Frontal cortex (tissue), 4 donors: ENCODE data around the gene VPS9D1. TPM values are rescaled to one million over a fixed set of nuclear protein-coding genes. Genes with fewer than 3 reads are reported as not detected.
"Not testable (repeated sequence)": the region's sequence is repeated elsewhere in the genome, so short reads cannot be mapped to it uniquely, and the experiment has no call there.

ENCODE experiments used
- DNase-seq, 2 donors: peaks; one replicate each; pipeline ENCODE4 v3.0.0; 2012; ENCODE audit warnings: low spot score in 2 of 2
- FAIRE-seq: peaks from 2 replicates; lab custom pipeline; 2012; peaks lifted over from hg19 to GRCh38; lab: Jason Lieb, UNC
- total RNA-seq: library from RNA; depleted of rRNA; stranded (reverse); fragments of >200 nt; gene quantifications from one replicate; pipeline ENCODE4 v1.2.3, GENCODE V29; 2014
- donor health status: control.
- donor health status: control.
- donor health status: control.

VPS9D1 gene
- total RNA-seq, 1 donor from 2014 or later = 7.7 TPM

DNA sequence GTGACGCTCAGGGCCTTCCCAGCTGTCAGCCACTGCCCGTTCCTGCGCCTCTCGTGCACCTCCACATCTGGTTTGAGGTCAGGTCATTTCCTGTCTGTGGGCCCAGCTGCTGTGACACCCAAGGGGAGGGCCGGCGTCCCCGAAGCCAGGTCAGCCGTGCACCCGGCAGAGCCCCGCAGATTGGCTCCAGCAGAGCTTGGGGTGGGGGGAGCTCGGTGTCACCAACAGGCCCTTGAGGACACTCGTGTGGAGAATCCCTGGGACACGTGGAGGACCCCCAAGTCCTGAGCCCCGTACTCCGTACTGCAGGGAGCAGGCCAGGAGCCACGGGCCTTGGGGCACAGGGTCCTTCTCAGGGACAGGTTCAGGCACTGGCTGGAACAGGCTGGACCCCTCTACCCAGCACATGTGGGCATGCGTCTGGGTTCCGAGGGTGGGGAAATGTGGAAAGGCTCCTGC is 24.0 kb downstream of the VPS9D1 start:
- FAIRE-seq = no peak
- no peak for DNase-seq

DNA sequence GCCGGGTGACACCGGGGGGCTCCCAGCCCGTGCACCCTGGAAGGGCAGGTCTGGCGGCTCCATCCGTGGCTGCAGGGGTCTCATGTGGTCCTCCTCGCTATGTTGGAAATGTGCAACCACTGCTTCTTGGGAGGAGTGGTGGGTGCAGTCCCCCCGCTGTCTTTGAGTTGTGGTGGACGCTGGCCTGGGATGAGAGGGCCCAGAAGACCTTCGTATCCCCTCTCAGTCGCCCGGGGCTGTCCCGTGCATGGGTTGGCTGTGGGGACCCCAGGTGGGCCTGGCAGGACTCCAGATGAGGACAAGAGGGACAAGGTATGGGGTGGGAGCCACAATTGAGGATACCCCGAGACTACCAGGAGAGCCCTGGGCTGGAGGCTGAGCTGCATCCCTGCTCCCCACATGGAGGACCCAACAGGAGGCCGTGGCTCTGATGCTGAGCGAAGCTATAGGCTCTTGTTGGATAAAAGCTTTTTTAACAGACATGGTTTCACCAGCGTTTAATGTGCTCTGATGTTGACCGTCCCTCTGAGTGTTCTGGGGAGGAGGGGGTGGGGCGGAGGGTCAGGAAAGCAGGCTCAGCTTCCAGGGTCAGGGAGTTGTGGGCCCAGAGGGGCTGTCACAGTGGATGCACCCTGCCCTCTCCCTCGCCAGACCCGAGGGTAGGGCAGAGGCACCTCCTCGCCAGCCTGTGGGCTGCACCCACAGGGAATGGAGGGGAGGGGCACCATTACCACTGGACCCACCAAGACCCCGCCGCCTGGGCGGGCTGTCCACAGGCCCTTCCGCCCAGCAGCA is 24.6 kb downstream of the VPS9D1 start:
- FAIRE-seq = no peak
- peak in 1 of 2 donors; percentile 36 for DNase-seq

DNA sequence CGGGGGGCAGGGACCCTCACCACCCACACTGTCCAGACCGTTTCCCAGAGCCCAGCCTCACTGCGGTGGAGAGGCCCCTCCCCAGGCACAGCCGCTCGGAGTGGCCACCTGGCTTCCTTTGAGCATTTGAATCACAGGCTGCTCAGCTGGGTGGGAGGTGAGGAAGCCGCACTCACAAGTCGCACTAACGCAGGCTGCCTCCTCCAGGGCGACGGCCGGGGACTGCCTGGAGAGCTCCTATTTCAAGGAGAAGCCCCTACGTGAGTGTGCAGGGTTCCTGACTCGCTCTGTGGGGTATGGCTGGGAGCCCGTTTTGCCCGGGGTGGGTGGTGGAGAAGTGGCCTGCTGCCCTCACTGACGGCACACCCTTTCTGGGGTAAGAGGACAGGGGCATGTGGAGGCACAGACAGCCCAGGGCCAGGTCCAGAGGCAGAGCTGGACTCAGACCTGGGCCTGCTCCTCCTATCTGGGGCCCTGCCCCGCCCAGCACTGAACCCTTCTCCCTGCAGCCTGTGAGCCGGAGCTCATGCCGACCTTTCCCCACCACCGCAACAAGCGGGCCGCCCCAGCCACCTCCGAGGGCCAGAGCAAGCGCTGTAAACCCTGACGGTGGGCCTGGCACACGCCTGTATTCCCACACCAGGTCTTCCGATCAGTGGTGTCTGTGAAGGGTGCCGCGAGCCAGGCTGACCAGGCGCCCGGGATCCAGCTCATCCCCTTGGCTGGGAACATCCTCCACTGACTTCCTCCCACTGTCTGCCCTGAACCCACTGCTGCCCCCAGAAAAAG is 25.4 kb downstream of the VPS9D1 start:
- DNase-seq (peak; percentile 36 to 37), FAIRE-seq (no peak)

DNA sequence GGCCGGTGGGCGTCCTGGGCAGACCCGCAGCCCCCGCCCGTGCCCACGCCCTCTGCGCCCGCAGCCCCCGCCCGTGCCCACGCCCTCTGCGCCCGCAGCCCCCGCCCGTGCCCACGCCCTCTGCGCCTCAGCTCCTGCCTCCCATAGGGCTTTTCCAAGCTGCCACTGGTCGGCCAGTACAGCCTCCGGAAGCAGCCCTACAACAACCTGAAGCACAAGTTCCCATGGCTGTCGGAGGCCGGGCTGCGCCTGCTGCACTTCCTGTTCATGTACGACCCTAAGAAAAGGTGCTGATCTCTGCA is 26.0 kb downstream of the VPS9D1 start:
- DNase-seq, FAIRE-seq: not testable (repeated sequence)

DNA sequence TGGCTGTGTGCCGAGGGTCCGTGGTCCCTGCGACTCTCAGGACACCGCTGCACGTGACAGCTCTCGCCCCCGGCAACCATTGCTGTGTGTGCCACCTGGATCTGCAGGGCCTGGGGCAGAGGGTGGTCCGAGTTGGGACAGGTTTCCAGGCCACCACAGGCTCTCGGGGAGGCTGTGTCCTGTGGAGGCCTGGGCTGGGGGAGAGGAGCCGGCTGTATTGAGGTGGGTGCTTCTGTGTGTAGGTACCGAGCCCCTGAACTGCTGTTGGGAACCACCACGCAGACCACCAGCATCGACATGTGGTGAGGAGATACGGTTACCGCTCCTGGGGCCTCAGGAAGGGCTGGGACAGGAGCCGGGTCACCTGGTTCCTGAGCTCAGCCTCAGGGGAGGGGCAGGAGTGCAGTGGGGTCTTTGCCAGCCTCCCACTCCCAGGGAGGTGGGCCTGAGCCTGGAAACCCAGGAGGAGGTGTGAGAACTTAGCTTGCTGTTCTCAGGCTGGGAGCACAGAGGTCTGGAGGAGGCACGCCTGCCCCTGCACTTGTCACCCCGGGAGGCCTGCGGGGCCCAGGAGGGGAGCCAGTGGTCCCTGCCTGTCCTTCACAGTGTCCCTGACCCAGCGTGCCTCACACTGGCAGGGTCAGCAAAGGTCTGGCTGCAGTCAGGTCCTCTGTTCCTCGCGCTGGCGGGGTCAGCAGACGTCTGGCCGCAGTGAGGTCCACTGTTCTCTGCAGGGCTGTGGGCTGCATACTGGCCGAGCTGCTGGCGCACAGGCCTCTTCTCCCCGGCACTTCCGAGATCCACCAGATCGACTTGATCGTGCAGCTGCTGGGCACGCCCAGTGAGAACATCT is 26.5 kb downstream of the VPS9D1 start:
- no peak for DNase-seq
- FAIRE-seq = no peak

DNA sequence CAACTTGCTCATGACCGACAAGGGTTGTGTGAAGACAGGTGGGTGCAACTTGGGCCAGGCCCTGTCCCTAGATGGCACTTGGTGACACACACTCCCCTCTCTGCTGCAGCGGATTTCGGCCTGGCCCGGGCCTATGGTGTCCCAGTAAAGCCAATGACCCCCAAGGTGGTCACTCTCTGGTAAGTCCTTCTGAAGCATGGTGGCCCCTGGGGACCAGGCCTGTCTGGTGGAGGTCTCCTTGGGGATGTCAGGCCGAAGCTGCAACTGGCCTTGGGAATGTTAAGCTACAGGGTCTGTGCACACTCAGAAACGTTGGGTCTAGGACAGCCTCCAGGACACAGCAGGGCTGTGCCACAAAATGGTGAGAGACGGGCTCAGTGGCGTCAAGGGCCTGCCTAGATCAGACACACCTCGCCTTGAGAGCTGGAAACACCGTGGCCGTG is 27.4 kb downstream of the VPS9D1 start:
- no peak for DNase-seq
- no peak for FAIRE-seq

DNA sequence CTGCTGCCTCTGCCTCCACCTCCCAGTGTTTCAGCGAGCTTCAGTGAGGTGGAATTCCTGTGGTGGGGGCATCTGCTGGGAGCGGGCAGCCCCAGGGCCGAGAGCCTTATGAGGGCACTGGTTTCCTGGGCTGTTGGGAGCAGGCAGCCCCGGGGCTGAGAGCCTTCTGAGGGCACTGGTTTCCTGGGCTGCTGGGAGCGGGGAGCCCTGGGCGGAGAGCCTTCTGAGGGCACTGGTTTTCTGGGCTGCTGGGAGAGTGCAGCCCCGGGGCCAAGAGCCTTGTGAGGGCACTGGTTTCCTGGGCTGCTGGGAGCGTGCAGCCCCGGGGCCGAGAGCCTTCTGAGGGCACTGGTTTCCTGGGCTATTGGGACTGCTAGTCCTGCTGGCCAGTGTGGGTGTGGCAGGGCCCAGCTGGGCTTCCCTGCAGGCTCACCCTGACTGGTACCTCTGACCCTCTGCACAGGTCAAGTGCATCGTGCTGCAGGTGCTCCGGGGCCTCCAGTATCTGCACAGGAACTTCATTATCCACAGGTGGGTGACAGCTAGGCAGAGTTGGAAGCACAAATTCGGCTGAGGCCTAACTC is 28.6 kb downstream of the VPS9D1 start:
- no peak for FAIRE-seq

DNA sequence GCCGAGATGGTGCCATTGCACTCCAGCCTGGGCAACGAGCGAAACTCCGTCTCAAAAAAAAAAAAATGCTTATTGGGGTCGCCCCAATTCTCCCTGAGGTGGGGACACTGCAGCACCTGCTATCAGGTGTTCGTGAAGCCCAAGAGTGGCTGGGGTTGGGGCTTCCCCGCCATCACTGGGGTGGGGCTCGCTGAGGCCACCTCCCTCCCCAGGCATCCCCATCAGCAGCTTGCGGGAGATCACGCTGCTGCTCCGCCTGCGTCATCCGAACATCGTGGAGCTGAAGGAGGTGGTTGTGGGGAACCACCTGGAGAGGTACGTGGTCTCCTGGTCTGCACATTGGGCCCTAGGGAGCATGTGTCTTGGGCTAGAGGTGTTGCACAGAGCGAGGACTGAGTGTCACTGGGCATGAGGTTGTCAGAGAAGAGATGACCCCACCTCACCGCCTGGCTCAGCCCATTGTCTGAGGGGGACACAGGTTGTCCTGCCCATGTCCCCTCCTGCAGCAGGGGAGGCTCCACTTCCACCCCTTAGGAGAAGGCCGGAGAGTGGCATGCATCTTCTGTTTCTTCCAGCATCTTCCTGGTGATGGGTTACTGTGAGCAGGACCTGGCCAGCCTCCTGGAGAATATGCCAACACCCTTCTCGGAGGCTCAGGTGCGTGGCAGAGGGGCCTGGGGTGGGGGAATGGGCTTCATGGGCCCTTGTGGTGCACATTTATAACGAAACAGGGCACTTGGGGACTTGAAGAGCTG is 29.3 kb downstream of the VPS9D1 start:
- DNase-seq (no peak), FAIRE-seq (no peak)

More for the DNA sequence above, 28.6 kb downstream of the VPS9D1 start:
- no peak for DNase-seq

DNA sequence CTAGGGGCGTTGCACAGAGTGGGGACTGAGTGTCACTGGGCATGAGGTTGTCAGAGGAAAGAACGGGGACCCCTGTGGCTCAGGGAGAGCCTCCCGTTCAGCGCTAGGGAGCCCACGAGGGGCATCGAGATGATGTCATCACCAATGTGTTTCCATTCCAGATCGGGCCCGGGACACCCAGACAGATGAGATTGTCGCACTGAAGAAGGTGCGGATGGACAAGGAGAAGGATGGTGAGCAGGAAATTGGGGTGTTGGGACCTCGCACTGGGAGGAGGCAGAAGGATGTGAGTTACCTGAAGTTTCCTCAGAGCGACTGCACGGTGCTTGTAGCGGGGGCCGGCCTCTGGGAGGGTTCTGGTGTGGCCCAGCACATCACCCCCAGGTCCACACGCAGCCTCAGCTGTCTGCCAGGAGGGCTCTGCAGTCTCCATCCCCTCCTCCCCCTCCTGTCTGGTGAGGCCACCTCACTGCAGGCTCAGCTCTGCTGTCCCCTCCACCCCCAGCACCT is 30.3 kb downstream of the VPS9D1 start:
- DNase-seq (no peak), FAIRE-seq (no peak)

DNA sequence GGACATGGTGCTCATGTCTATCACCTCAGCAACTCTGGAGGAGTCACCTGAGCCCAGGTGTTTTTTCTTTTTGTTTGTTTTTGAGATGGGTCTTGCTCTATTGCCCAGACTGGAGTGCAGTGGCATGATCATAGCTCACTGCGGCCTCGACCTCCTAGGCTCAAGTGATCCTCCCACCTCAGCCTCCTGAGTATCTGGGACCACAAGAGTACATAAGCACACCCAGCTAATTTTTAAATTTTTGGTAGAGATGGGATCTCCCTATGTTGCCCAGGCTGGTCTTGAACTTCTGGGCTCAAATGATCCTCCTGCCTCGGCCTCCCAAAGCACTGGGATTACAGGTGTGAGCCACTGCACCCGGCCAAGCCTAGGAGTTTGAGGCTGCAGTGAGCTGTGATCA is 31.1 kb downstream of the VPS9D1 start:
- not testable (repeated sequence) for FAIRE-seq, DNase-seq

DNA sequence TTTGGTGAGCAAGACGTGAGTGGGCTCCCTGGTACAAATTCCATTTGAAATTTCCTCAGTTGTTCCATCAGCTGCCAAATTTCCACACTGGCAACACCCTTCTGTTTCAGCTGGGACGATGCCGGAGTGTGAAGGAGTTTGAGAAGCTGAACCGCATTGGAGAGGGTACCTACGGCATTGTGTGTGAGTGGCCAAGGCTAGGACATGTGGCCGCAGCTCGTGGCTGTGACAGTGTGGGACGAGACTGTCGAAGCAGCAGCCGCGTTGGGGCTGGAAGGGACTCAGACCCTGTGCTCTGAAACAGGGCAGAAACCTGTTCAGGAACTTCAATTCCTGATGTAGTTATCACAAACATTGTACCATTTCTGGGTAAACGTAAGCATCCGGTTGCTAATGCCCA is 31.6 kb downstream of the VPS9D1 start:
- DNase-seq (no peak), FAIRE-seq (no peak)

DNA sequence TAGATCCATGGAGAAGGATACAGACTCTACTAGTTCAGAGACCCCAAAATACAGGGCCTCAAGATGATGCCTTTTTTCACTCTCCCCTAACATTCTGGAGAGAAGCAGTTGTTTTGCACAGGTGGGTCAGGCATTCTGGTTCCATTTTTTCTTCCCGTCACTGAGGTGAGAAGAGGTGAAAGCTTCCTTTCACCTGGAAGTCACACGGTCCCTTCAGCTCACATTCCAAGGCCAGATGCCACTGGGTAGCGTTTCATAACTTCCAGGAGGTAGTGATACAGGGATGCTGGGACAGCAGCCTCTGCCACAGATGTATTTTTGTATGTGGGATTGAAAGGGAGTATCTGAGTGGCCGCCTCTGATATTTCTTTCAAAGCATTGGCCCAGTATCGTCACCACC is 32.3 kb downstream of the VPS9D1 start:
- DNase-seq = no peak
- no peak for FAIRE-seq

DNA sequence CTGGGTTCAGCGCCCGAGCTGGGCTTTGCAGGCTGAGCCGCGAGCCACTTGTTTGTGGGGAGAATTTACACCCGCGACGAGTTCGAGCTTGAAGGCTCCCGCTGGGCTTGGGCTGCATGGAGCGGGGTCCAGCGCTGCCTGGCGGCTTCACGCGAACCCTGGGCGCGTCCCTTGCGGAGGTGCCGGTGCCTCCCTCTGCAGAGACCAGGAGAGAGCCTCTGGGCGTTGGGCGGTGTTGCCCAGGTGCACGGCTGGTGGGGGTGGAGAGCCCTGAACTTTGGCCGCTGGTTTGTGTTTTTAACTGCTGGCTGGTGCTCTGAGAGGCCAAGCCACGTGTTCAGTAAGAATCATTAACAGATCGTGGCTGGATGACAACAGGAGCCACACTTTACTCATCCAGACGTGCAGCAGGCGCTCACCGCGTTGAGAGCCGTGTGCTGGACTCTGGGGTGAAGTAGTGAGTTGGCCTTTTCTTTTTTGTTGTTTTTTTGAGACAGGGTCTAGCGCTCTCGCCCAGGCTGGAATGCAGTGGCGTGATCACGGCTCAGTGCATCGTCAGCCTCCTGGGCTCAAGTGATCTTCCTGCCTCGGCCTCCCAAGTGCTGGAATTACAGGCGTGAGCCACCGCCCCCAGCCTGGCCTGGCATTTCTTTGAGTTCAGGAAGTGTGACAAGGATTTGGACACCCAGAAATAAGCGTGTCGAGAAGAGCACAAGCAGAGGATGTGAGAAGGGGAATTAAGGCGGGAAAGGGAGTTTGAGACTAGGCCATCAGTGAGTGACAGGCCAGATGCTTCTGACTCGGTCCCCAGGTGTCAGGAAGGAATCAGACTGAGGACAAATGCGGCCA is 33.4 kb downstream of the VPS9D1 start:
- DNase-seq = peak; percentile 42
- FAIRE-seq = no peak

DNA sequence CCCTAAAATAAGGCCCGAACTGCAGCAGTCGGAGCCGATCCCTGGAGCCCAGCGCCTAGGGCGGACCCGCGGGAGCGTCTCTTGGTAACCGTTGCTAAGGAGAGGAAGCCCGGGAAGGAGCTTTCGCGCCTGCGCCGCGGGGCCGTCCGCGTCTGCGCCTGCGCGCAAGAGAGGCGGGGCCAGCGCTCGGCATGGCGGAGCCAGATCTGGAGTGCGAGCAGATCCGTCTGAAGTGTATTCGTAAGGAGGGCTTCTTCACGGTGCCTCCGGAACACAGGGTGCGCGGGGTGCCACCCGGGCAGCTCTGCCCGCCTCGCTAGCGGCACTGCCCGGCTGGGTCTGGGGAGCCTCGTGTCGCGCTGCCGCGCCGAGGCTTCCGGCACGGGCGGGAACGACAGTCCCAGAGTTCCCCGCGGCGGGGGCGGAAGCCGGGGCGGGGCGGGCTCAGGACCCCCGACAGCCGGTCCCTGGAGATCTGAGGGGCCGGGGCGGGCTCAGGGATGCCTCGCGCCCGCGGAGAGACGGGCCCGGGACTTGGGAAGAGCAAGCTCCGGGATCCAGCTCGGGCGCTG is 34.1 kb downstream of the VPS9D1 start, which contains the start of gene CDK10:
TSS of gene CDK10 (plus strand) at position 170 of the 572 bp plus-strand sequence. CDS start at position 192, 22 bp downstream.
- FAIRE-seq (no peak), DNase-seq (peak; percentile 96 to 97)

DNA sequence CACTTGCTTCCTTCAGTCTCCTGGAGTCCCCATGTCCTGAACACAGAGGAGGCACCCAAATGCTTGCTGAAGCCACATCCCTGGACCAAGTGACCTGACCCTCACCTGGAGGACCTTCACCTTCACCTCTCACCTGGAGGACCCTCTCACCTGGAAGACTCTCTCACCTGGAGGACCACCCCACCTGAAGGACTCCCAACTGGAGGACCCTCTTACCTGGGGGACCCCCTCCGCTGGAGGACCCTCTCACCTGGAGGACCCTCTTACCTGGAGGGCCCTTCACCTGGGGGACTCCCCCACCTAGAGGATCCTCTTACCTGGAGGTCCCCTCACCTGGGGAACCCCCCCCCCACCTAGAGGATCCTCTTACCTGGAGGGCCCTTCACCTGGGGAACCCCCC is 34.8 kb downstream of the VPS9D1 start:
- FAIRE-seq = no peak

DNA sequence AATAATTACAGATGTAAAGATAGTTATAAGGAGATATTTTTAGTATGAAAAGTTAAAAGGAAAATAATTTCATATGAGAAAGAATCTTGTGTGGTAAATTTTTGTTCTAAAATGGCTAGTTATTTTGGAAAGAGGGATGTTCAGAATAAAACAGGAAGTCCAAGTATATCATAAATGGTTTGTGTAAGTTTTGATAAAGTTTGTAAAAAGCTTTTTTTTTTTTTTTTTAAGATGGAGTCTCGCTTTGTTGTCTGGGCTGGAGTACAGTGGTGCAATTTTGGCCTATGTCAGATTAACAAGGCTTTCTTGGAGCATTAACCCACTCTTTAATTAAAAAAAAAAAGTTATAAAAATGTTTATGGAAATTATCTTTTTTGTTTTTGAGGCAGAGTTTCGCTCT is 42.4 kb downstream of the VPS9D1 start:
- DNase-seq (no peak), FAIRE-seq (no peak)

More for the DNA sequence above, 34.8 kb downstream of the VPS9D1 start:
- no peak for DNase-seq

DNA sequence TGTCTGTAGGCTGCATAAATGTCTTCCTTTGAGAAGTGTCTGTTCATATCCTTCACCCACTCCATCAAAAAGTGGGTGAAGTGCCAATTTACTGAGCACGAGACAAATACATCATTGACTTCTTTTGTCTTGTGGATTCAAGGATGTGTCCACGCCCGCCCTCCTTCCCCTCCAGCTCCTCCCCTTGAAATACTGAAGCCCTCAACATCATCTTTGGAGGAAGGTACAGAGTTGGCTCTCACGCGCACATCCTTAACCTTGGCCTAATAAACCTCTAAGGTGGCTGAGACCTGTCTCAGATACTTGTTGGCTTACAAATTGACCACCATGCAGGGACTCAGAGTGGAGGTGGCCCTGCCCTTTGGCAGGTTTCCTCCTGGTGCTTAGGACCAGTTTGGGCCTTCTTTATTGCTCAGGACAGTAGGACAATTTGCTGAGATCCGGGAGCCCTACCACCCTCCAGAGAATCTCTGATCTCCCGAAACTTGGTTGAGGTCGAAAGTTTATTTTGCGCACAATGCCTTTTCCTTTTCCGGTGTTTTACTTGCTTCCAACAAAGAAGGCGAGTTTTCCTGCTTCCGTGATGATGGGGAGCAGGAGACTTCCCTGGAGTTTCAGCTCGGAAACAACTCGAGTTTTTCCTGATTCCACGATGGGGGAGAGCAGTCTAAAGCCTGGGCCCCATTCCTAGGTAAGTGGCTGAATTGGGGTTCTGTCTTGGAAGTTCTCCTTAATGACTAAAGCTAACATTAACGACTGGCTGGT is 48.3 kb downstream of the VPS9D1 start:
- no peak for FAIRE-seq
- no peak for DNase-seq
